GM12875 (cell line): Measurements from ENCODE around the gene PLBD2.

Experiments
- H3K4me3 ChIP-seq: one replicate; pipeline ENCODE4 v1.5.1; 2011; ENCODE audit warnings: low read depth, low read length, control low read depth
- TF ChIP-seq, protein P1 (sequence below): IDR thresholded peaks from 2 replicates; pipeline ENCODE4 v1.5.1; 2011; ENCODE audit warnings: low read depth, mild to moderate bottlenecking, control low read depth, inconsistent platforms, low read length, moderate library complexity, borderline replicate concordance; ENCODE audit not compliant: insufficient read depth

The PLBD2 gene

GRCh38 chr12:113318046-113318656 is 40.2 kb upstream of the PLBD2 start:
- TF ChIP-seq, protein P1, sequence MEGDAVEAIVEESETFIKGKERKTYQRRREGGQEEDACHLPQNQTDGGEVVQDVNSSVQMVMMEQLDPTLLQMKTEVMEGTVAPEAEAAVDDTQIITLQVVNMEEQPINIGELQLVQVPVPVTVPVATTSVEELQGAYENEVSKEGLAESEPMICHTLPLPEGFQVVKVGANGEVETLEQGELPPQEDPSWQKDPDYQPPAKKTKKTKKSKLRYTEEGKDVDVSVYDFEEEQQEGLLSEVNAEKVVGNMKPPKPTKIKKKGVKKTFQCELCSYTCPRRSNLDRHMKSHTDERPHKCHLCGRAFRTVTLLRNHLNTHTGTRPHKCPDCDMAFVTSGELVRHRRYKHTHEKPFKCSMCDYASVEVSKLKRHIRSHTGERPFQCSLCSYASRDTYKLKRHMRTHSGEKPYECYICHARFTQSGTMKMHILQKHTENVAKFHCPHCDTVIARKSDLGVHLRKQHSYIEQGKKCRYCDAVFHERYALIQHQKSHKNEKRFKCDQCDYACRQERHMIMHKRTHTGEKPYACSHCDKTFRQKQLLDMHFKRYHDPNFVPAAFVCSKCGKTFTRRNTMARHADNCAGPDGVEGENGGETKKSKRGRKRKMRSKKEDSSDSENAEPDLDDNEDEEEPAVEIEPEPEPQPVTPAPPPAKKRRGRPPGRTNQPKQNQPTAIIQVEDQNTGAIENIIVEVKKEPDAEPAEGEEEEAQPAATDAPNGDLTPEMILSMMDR = no peak

GRCh38 chr12:113318900-113319628 is 39.3 kb upstream of the PLBD2 start:
- H3K4me3 ChIP-seq = no peak overlapping the region
- TF ChIP-seq, protein P1 = no peak

More at GRCh38 chr12:113318046-113318656, 40.2 kb upstream of the PLBD2 start:
- H3K4me3 ChIP-seq = no peak overlapping the region

DNA sequence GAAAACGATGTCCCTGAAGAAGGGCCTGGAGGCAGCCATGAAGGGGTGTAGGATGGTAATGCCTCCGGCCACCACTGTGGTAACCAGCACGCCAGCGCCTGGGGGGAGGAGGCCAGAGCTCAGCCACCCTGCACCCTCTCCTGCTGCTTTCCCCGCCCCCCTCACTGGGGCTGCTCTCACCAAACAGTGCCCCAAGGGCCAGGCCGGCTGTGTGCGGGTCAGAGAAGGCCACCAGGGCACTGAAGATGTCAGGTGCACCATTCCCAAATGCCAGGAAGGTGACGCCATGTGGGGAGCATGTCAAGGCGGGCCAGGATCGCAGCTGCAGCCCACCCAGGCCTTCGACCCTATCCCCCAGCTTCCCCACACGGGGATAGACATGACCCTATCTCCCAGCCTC is 38.0 kb upstream of the PLBD2 start:
- H3K4me3 ChIP-seq = no peak overlapping the region
- TF ChIP-seq, protein P1 = no peak

GRCh38 chr12:113322343-113322742 is 36.0 kb upstream of the PLBD2 start:
- TF ChIP-seq, protein P1 = no peak
- H3K4me3 ChIP-seq = no peak overlapping the region

- TF ChIP-seq, protein P1 = no peak
- H3K4me3 ChIP-seq = no peak overlapping the region
These were observed 32.5 kb upstream of the PLBD2 start for GRCh38 chr12:113325916-113326315.

DNA sequence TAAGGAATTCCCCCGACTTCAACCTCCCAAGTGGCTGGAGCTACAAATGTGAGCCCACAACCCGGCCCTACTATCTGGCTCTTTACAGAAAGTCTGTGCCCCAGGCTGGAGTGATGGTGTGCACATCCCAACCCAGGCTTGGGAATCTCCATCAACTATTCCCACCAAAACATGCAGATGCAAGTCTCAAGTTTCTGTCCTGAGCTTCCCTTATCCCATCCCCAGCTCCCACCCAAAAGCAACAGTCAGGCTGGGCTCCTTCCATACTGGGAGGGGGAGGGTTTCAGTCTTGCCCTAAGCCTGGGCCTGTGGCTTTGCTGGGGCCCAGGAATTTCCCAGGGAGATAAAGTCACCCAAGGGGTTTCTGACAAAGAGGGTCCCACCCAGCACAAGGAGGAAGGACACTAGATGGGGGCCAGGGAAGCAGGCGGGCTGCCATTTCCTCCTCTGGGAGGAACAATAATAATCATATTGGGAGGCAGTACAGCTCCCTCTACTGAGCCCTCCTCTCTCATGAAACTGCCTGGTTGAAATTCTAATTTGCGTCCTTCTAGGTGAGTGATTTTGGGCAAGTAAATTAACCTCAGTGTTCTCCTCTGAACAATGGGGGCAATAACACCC is 31.5 kb upstream of the PLBD2 start:
- TF ChIP-seq, protein P1 = no peak
- no peak overlapping the region for H3K4me3 ChIP-seq
